Prostate gland (tissue), 2 donors: Measurements from ENCODE around the gene CTAGE8.
"Not testable (repeated sequence)": the region's sequence is repeated elsewhere in the genome, so short reads cannot be mapped to it uniquely, and the experiment has no call there.

Experiments
- CTCF ChIP-seq, 4 experiments: fragments of 200-600 bp in 2 of 4; fragments of 450-650 bp in 2 of 4; sonication (generic) in 2 of 4; IDR thresholded peaks; 1 replicate in 3 of 4; 2 replicates in 1 of 4; pipeline ENCODE4 v1.5.1; 2016 to 2019; ENCODE audit warnings: antibody characterized with exemption in 4 of 4, mild to moderate bottlenecking in 2 of 4, moderate library complexity in 2 of 4
- POLR2A ChIP-seq: fragments of 450-650 bp; IDR thresholded peaks from one replicate; pipeline ENCODE4 v1.6.1; 2016; ENCODE audit warnings: antibody characterized with exemption, mild to moderate bottlenecking
- POLR2AphosphoS5 ChIP-seq: sonication (generic); formaldehyde crosslinking; IDR thresholded peaks from one replicate; pipeline ENCODE4 v1.6.1; 2017; ENCODE audit warnings: antibody characterized with exemption

GRCh38 chr7:144281981-144282380, 12.9 kb upstream of the CTAGE8 start:
- not testable (repeated sequence) for TF ChIP-seq CTCF (IDR thresholded peaks at IDR 0.05); POLR2A; POLR2AphosphoS5
